ENCODE results near the gene VPS37B.

The VPS37B gene

DNA sequence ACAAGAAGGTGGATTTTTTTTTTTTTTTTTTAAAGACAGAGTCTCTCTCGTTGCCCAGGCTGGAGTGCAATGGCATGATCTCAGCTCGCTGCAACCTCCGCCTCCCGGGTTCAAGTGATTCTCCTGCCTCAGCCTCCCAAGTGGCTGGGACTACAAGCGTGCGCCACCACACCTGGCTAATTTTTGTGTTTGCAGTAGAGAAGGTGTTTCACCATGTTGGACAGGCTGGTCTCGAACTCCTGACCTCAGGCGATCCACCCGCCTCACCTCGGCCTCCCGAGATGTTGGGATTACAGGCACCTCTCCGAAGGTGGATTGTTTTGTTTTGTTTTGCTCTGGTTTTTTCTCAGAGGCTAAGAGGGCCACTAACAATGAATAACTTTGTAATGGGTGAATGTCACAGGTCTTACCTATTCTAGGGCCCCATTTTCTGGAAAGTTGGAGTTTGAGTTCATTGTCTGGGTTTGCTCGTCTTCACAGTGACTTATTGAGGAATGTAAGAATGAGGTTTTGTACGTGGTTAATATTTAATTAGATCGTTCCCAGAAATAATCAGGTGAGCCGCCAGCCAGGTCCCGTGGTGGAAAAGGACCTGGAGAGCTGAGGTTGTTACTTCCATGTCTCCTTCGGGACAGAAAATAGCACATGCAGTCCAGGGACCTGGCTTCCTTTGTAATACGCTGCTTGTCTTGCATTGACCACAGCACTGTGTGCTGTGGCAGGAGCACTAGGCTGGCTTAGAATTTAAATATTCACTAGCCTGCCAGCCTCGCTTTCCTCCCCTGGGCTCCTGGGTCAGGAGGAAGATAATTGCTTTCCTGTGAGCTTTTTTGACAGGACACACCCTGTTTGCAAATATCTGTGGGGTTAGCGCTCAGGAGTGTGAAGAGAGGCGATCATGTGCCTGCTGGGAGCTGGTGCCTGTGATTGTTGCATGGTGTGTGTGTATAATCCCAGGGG is 58.3 kb downstream of the VPS37B start:
- no peak for DNase-seq

DNA sequence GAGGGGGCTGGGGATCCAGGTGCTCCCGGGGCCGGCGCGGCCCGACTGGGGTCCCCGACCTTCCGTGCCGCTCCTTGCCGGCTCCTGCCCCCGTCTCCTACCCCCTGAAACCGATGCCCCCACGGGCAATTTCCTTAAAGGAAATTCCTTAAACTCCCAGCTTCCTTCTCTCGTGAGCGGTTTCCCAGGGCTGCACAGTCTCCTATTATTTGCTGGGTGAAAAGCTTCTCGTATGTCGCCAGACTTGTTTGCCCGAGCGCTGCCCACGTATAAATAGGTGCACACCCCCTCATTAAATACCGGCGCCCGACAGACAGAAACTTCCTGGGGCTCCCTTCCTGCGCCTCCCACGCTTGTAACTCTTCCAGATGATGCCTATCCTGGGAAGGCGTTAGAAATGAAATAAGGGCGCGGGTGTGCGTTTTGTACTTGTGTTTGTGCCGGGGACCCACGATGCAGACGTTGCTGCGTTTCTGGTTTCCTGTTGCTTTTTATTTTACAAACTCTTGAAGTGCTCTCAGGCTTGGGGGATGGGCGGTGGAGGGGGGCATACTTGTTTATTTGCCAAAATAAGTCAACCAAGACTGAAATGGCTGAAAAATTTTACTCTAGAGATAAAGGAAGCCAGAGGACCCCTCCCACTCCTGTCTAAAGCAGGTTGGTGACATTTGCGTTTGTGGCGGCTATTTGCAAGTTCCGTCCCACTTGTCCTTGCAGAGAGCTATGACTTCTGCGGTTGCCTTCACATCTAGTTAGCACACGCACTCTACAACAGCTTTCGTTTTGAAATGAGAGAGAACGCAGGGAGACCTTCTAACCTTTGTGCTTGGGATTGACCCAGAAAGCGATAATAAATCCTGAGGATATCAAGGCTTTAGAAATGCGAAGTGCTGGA is 59.6 kb downstream of the VPS37B start:
- no peak for DNase-seq

DNA sequence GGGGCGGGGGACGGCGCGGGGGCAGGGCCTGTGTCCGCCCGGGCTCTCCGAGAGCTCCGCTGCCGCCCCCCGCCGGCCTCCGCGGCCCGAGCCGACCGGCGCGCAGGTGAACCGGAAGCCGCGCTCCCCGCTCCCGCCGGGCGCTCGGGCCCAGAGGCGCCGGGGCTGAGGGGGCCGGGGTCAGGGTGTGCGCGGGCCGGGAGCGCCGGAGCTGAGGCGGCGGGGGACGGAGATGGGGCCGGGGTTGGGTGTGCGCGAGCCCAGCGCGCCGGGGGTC is 60.2 kb downstream of the VPS37B start:
- DNase-seq = peak; percentile 18

DNA sequence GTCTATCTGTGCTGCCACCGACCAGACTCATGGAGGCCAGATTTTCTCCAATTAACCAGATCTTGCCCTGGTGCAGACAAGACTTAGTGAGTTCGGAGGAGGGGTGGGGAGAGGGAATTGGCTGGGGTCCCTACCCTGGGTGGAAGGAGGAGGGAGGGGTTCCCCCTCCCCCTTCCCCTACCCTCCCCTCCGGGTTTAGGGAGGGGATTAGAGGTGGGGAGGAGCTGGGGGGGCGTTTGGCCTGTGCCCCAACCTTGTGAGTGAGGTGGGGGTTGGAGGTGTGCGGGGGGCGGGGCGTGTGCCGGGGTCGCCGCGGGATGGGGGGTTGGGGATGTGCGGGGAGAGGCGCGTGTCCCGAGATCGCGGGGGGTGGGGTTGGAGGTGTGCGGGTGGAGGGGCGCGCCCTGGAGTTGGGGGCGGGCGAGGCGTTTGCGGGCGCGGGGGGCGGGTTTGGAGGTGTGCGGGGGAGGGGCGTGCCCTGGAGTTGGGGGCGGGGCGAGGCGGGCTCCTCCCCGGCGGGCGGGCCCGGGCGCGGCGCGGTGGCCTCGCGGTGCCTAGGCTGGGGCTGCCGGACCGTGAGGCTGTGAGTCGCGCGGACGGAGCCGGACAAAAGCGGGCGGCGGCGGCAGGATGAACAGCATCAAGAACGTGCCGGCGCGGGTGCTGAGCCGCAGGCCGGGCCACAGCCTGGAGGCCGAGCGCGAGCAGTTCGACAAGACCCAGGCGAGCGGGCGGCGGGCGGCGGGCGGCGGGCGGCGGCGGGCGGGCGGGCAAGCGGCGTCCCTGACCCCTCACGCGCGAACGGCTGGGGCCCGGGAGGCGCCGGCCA is 60.8 kb downstream of the VPS37B start, which contains the start of gene HIP1R:
Gene HIP1R, plus strand, starts transcription at position 537 of the 829 bp plus-strand sequence. Its CDS starts 94 bp downstream, at position 631.
- peak; percentile 69 for DNase-seq

DNA sequence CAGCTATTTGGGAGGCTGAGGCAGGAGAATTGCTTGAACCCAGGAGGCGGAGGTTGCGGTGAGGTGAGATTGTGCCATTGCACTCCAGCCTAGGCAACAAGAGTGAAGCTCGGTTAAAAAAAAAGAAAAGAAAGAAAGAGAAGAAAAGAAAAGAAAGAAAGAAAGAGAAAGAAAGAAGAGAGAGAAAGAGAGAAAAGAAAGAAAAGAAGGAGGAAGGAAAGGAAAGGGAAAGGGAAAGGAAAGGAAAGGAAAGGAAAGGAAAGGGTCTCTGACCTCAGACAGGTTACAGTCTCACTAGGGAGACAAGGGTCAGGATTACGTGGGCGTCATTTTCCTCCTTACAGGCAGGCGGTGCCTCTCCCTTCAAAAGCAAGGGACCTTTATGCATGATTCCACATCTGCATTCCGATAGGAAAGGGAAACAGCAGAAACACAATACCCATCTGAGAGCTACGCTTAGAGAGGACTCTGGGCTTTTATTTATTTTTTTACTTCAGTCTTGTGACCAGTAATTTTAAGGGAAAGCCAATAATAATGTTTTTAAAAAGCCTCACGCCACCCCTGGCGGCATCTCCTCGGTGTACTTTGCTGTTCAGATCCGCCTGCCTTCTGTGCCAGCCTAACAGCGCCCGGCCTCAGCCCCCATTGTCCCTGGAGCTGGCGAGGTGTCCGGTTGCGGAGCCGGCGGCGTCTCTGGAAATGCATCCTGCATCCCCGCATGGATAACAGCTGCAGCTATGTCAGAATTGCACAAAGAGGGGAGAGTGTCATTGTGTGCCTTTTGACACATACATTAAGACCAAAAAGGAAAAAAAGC is 61.6 kb downstream of the VPS37B start:
- no peak for DNase-seq

DNA sequence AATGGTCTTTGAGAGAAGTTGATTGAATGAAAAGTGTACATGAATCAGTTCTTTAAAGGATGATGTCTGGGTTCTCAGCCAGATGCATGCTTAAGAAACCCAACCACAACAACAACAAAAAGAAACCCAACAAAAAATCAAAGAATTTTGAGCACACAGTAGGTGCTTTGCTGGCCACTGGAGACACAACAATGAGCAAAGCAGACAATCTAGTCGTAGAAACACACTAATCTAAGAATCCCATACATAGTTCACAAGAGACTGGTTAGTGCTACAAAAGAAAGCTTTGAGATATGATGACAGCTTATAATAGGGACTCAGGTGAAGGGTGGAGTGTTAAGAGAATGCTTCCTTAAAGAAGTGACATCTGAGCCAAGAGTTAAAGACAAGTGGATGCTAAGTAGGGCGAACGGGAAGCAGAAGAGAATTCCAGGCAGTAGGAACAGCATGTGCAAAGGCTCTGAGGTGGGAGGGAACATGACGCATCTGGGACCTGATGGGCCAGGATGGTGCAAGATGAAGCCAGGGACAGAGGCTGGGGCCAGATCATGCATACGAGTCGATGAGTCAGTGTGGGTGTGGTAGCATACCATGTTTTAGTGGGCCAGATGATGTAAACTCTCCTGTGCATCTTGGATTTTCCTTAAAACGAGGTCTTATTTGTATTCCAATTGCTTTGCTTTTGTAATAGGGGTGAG is 65.3 kb downstream of the VPS37B start:
- DNase-seq = no peak

DNA sequence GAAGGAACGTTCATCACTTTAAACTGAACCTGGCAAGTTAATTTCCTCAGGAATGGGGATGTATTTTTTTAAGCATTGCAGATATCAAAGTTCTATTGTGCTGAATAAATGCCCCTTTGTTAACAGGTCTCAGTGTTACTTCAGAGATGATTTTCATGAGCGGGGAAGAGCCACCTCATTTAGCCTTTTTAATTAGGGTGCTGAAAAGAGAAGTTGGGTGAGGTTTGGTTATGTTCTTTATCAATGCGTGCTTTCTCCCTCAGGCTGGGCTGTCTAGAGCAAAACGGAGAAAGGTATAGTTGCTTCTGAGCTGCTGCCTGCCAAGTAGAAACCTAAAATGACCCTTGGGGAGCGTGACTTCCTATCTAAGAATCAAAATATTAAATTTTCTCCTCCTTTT is 68.7 kb downstream of the VPS37B start:
- DNase-seq = no peak

DNA sequence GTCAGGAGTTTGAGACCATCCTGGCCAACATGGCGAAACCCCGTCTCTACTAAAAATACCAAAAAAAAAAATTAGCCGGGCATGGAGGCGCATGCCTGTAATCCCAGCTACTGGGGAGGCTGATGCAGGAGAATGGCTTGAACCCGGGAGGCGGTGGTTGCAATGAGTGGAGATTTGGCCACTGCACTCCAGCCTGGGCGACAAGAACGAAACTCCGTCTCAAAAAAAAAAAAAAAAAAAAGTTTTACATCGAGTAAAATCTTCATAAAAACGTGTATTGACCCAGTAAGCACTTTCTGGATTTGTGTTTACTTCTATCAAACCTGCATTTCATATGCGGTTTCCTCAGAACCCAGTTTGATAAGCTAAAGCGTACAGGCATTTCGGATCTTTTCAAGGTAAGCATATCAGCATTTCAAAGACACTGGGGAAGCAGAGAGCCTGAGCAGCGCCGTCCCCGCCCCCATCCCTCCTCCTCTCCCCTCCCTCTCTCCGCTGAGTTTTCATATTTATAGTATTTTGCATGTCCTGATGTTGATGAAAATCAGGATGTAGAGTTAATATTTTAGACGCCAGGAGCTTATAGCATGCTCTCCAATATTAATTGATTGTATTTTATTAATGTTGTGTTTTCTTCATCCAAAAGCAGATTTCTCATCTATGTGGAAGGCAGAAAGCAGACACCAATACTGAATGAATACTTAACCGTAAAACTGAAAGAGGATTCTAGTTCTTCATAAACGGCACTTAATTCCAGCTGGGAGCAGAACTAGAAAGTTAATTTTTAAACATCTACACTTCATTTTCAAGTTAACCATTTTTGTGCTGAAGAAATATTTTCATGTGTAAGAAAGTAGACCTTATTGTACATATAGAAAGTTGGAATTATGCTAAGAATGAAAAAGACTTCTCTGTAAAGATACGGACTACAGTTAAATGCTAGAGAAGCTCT is 69.9 kb downstream of the VPS37B start:
- DNase-seq = no peak

DNA sequence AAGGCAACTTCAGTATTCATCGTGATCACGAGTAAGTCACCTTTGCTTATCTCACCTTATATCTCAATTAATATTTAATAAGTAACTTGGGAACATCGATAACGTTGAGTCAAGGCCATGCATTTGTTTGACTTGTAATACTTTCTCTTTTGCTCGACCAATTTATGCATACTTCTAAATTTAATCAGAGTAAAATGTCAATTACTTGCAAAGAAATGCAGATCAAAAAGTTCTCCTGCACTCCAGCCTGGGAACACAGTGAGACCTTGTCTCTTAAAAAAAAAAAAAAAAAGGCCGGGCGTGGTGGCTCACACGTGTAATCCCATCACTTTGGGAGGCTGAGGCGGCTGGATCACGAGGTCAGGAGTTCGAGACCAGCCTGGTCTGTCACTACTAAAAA is 72.5 kb downstream of the VPS37B start:
- no peak for DNase-seq

DNA sequence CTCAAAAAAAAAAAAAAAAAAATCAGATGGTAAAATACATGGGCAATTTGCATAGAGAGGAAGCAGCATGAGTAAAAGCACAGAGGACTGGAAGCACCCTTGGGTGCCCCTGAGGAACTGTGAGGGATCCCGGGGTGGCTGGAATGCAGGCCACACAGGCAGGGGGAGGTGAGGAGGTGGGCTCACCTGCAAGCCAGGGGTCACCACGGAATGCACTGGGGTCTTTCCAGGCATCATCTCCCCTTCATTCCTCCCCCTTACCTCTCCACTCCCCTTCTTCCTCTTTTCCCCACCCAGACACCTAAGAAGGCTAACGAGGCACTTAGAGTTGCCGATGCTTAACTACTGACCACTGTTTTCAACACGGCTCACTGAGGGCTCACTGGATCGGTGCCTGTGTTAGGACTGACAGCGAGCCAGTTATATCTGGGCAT is 75.1 kb downstream of the VPS37B start:
- DNase-seq = no peak

DNA sequence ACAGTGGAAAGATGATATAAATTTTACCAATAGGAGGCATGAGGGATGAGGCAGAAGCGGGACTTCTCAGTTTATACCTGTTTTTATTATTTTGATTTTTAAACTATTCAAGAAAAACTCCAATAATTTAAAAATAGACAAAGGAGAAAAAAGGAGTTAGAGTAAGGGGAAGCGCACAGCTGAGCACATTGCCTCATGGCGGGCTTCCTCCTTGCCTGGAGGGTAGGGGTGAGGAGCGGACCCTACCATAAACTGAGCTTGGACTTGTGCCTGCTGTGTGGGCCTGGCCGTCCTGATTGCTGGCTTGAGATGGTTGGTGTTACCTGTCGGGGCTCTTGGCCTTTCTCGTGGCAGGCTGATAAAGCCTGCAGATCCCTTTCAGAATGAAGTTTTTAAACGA is 75.8 kb downstream of the VPS37B start:
- DNase-seq = no peak

DNA sequence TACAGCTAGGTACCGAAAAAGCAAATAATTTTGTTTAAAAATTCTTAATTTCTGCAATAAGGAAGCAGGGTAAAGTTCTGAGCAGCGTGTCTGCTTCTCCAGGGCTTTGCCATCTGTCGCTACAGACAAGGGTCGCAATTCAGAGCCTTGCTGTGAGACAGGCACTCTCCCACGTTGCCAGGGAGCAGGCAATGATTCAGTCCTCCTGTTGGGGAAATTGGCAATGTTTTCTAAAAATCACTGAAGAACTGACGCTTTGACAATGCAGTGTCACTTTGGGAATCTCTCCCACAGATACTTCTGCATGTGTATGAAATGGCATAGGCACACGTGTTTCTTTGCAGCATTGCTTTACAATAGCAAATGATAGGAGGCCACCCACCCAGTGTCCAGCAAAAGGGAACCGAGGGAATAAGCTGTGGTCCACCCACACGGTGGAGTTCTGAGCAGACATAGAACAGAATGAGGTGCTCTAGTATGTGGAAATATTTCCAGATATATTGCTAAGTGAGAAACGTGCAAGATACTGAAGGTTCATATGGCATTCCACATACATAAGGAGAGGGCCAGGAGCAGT is 76.6 kb downstream of the VPS37B start:
- no peak for DNase-seq
